Colon (tissue), 2 donors: ENCODE measurements around the gene C2orf76.

Experiments
- FAIRE-seq: peaks from 2 replicates; lab custom pipeline; 2012; peaks lifted over from hg19 to GRCh38; lab: Jason Lieb, UNC
- donor health status: control.
- donor health status: control.

Gene C2orf76

DNA sequence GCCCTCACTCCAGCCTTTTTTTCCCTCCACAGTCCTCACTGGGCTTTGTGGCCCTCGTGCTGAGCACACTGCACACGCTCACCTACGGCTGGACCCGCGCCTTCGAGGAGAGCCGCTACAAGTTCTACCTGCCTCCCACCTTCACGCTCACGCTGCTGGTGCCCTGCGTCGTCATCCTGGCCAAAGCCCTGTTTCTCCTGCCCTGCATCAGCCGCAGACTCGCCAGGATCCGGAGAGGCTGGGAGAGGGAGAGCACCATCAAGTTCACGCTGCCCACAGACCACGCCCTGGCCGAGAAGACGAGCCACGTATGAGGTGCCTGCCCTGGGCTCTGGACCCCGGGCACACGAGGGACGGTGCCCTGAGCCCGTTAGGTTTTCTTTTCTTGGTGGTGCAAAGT is 103.6 kb downstream of the C2orf76 start:
- FAIRE-seq: no peak

DNA sequence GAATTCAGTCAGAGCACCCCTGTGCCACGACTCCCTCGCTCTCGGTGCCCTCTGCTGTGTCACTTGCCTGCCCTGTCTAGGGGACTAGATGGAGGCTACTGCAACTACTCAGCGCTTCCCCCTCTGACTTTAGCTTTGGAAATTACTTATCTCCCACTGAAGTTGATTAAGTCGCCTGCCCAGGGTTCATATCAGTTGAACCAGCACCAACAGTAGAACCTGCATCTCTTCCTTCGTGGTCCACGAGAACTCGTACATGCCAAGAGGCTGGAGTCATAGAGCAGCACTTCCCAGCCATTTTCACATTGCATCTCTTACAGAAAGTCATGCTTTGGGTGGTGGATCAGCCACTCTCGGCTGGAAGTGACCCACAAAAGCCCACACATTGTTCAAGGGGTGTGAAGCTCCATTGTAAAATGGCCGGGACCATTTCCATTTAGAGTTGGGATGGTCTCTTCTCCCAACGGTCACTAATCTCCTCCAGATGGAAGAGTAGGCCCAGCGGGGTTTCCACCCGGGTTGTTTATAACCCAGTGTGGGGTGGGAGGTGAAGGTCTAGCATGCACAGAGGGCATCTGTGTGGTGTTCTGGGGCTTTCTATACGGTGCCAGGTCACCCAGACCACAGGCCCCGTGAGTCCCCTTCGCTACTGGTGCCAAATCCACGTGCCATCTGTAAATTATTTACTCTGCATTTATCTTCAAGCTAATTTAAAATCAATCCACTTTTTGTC is 105.0 kb downstream of the C2orf76 start:
- no peak for FAIRE-seq

DNA sequence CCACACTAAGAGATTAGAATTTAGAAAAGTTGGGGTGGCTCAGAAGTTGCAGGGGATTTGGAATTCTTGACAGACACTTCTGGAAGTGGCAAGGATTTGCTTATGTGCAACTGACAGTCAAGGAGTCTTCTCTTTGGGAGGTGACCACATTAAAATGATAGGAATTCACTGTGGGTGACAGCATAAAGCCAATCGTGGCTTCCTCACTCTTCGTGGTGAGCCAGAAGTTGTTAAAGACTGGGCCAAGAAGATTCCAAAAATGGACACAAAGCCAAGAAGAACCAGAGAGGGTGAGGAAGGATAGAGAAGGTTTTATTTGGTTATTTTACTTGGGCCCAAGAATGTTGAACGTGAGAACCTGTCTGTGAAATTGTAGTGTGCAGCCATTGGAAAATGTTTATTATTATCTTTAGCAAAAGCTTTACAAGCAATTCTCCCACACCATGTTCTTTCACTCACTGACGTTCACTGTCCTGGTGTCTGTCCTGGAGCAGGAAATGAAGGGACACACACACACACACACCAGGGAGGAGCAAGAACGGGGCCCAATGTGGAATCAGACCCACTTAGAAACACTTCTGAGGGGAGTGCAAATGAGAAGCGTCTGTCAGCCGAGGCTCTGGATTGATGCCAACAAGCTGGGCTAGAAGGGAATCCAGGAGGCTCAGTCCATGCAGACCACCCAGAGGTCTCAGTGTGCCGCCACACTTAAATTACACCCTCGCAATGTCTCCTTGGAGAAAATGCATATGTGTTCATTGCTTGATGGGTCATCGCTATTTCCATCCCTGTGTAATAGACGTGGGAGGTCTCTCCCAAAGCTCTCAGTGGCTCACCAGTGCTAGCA is 105.8 kb downstream of the C2orf76 start:
- FAIRE-seq: no peak

DNA sequence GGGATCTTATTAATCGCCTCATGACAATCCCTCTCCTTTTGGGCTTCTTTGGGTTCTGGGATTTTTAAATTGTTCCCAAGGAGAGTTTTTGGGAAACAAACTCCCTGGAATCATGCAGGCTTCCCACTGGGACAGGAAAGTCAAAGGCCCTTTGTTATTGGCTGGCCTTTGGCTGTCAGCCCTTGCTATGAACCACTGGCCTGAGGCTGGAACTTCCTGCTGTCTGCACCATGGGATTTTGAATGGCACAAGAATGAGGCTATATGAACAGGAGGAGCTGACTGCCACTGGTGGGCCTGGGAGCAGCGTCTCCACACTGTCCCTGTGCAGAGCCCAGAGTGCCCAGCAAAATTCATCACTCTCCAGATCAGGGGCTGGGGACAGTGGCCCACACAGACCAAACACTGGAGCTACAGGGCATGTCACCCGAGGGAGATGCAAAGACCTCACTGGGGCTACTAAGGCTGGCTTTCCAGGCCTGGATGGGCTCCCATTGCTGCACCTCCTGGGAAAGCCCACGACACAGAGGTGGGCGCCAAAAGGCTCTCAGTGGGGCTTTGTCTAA is 107.3 kb downstream of the C2orf76 start:
- no peak for FAIRE-seq

DNA sequence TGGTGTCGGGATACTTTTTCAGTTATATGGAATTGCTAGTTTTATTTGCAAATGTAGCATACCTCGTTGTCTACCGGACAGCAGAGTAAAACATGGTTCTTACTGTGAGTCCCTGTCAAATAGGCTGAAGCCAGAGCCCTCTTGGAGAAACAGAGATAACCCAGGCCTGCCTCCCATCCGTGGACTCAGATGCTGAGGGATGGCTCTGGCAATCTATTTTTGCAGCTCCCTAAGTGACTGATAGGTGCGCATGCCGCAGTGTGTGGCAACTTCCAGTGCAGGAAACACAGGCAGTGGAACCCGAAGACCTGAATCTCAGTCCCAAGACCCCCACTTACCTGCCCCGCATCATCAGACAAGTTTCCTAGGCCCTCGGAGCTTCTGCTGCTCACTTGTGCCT is 109.4 kb downstream of the C2orf76 start:
- FAIRE-seq: no peak

DNA sequence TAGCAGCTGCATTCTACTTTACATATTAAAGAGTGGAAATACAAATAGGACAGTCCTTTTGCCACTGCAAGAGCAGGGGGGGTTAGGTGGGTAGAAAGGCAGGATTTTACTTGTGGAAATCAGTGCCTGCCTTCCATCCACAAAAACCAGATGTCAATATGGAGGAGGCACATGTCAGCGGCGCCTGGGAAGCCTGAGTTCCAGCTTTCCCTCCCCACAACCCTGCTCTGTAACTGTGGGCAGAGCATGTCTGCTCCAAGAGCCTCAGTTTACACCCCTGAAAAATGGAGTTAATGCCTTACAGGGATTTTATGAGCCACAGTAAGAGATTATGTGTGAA is 110.1 kb downstream of the C2orf76 start:
- FAIRE-seq: no peak

DNA sequence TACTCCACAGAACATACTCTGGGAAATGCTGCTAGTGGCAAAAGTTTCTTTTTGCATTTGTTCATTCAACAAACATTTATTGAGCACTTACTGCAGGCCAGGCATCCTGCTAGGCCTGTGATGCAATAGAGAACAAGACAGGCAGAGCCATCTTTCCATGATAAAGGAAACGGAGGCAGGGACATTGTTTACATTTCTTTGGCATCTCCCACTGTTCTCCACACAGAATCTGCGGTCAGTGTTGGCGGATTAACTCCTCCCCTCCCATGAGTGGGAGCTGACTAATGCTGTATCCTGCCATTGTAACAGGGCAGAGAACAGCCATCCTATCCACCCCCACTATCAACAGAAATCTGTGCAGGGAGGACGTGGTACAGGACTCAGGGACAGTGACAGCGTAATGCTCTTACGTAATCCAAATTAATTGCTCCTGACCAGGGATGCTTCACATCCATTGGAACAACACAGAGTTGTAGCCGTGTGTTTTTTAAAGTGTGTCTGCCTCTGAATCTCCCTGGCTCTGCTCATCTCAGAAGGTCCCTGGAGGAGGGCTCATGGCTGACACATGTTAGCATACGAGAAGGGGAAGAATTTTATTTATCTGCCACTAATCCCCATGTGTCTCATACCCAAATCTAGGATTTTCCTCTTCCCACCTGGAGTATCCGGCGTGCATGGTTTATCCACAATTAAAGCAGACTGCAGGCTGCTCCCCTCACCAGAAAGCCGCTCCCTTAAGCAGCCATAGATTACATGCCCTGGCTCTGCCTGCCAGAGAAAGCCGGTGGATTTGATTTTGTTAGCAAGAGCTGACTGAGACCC is 110.7 kb downstream of the C2orf76 start:
- FAIRE-seq: no peak

DNA sequence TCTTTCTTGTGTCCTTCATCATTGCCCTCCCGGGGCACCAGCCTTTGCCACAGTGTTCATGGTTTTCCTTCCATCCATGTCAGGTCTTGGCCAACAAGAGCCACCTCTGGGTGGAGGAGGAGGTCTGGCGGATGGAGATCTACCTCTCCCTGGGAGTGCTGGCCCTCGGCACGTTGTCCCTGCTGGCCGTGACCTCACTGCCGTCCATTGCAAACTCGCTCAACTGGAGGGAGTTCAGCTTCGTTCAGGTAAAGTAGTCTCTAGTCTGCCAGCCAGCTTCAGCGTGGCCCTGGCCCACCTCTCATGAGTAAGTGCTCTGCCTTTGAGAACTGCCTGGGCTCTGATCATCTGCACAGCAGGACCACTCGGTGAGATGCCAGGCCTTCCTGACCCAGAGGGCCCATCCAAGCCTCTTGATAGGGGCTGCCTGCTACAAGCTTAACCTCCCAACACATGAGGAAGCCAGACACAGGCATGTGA is 112.0 kb downstream of the C2orf76 start:
- no peak for FAIRE-seq

DNA sequence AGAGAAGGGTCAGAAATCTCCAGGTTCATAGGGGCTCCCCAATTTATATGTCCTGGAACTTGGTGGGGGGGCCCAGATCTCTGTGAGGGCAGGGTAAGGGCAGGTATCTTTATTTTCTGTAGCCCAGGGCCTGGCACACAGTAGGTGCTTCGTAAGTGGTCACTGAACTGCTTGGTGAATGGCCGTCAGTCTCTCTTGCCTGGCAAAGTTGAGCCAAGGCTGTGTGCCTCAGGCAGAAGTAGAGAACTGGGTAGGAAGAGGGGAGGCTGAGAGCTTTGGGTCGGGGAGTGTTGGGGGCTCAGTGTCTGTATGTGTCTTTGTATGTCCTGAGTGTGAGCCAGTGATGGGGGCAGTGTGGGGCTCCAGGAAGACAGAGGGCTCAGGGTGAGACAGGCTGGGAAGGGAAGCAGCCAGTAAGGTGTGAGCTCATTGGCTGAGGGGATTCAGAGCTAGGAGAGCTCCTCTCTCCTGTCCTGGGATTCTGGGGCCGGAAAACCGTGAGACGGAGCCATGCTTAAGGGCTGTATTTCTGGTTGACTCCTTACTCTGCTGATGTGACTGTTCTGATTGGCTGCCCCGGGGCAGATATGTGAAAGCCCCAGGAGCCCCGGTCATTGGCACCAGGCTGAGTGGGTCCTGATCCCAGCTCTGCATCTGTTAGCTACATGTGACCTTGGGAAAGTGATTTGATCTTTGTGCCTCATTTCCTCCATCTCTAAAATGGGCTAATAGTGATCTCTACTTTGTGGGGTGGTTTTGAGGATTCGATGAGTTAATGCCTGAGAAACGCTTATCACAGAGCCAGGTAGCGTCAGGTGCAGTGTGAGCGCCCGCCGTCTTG is 112.7 kb downstream of the C2orf76 start:
- FAIRE-seq: no peak

DNA sequence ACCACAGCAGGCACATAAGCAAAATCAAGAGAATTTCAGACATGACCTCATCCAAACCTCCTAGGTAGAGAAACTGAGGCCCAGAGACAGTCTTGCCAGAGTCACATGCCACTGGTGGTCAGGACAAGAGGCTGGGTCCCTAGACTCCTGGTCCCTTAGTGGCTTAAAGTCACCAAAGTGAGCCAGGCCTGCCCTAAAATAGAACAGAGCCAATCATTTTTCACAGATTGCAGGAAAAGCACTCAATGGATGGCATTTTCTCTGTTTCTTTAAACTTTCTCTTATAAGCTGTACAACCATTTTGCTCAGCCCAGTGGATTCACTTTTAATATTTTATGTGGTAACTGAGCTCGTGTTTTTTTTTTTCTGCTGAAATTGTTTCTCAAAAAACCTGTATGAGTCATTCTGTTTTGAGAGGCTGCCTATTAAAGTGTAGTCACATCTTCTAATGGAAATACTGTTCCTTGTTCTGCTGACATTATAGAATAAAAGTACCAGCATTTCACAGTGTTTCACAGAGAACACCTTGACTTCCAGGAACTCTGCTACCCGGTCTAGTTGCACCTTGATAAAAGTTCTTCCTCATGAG is 113.4 kb downstream of the C2orf76 start:
- FAIRE-seq: no peak
